Measurements from ENCODE around the gene CARD14.

Gene CARD14

DNA sequence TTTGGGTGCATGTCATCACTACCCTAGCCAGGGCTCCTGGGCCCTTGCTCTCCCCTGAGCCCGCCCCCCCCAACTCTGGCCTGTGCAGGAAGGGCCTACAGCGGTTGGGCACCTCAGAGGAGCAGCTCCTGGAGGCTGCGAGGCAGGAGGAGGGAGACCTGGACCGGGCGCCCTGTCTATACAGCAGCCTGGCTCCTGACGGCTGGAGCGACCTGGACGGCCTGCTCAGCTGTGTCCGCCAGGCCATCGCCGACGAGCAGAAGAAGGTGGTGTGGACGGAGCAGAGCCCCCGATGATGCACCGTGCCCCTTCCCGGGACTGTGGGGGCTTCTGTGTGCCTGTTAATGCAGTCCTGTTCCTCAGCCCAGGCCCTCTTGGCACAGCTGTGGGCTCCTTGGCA, 38.2 kb downstream of the CARD14 start:
- in situ Hi-C loops (cut with MboI; ENCODE audit: low sequenced_read_pairs), result no loop called here

GRCh38 chr17:80209765-80210164, 39.9 kb downstream of the CARD14 start:
- in situ Hi-C loops (cut with MboI; ENCODE audit: low sequenced_read_pairs), result no loop called here

DNA sequence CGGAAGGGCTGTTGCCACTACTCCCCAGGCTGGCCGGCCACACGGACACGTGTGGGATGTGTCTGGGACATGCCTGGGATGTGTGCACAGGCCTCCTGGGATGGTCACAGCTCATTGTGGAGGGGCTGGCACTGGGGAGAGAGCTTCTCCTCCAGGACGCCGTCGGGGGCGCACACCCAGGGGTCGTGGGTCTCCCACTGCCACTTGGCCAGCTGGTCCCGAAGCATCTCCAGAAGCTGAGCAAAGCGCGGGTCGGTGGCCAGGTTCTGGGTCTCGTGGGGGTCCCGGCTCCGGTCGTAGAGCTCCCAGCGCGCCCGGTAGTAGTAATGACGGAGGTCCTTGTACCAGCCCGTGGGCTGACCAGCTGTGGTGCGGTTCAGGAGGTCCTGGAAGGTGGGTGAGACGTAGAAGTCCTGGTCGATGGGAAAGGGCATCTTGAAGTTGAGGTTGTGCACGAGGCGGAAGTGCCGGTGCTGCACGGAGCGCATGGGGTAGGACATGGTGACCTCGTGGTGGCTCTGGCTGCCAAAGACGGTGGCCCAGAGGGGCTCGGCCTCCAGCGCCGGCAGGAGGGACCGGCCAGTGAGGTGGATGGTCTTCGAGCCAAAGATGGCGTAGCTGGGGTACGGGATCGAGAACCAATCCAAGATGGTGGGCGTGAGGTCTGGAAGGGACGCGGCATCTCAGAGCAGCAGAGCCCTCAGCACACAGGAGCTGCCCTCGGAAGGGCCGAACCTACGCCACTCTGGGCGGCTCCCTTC, 40.7 kb downstream of the CARD14 start:
- in situ Hi-C loops (cut with MboI; ENCODE audit: low sequenced_read_pairs), result no loop called here

DNA sequence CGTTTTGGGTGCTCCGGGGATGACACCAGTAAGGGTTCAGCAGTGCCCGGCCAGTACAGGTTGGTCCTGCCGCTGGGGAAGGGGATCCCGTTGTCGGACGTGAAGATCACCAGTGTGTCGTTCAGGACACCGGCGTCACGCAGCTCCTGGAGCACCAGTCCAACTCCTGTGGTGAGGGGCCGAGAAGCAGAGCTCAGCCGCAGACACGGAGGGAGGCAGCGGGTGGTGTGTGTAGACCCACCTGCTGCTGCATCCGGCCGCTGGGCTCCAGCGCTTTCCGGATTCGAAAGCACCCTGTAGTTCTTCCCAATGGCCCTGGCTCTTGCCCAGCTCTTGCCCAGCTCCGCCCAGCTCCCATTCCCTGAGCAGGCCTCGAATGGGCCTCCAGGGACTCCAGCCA, 42.3 kb downstream of the CARD14 start:
- in situ Hi-C loops (cut with MboI; ENCODE audit: low sequenced_read_pairs), result no loop called here

DNA sequence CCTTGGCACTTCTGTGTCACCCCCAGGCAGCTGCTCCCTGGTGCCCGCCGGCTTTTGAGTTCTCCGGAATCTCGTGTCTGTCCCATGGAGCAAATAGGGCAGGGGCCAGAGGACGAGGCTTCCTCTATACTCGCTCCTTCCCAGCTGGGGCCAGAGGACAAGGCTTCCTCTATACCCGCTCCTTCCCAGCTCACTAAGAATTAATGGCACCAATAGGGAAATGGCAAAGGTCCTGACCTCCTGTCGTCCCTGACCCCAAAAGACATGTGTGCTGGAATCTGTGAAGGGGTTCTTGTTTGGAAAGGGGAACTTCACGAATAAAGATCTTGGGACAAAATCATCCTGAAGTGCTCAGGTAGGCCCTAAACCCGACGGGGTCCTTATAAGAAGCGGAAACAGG, 42.7 kb downstream of the CARD14 start:
- in situ Hi-C loops (cut with MboI; ENCODE audit: low sequenced_read_pairs), result no loop called here

DNA sequence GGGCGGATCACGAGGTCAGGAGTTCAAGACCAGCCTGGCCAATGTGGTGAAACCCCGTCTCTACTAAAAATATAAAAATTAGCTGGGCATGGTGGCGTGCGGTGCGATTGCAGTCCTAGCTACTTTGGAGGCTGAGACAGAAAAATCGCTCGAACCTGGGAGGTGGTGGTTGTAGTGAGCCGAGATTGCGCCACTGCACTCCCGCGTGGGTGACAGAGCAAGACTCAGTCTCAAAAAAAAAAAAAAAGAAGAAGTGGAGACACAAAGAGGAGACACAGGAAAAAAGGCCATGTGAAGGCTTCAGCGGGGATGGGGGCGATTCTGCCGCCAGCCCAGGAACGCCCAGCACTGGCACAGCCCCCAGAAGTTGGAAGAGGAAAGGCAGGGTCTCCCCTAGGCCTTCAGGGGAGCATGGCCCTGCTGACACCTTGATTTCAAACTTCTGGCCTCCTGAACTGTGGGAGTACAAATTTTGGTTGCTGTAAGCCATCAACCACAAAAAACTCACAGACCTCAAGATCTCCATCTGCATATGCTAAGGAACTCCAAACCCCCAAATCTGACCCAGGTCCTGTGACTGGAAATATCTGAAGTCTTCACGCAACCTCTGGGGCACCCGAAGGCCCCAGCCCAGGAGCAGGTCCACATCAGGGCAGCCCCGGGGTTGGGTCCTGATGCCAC, 43.3 kb downstream of the CARD14 start:
- in situ Hi-C loops (cut with MboI; ENCODE audit: low sequenced_read_pairs), result no loop called here

DNA sequence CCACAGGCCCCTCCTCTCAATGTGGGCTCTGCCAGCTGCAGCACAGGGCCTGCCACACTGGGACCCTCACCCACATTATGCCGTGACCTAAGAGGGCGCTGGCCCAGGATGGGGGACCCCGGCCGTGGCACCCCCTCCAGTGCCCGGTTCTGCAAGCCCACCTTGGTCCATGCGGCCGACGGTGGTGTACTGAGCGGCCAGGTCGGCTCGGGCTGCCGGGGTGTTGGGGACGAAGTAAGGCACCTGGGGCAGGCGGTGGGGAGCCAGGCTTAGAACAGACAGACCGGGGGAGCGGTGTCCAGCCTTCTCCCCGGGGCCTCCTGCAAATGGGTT, 43.8 kb downstream of the CARD14 start:
- in situ Hi-C loops (cut with MboI; ENCODE audit: low sequenced_read_pairs), result no loop called here

DNA sequence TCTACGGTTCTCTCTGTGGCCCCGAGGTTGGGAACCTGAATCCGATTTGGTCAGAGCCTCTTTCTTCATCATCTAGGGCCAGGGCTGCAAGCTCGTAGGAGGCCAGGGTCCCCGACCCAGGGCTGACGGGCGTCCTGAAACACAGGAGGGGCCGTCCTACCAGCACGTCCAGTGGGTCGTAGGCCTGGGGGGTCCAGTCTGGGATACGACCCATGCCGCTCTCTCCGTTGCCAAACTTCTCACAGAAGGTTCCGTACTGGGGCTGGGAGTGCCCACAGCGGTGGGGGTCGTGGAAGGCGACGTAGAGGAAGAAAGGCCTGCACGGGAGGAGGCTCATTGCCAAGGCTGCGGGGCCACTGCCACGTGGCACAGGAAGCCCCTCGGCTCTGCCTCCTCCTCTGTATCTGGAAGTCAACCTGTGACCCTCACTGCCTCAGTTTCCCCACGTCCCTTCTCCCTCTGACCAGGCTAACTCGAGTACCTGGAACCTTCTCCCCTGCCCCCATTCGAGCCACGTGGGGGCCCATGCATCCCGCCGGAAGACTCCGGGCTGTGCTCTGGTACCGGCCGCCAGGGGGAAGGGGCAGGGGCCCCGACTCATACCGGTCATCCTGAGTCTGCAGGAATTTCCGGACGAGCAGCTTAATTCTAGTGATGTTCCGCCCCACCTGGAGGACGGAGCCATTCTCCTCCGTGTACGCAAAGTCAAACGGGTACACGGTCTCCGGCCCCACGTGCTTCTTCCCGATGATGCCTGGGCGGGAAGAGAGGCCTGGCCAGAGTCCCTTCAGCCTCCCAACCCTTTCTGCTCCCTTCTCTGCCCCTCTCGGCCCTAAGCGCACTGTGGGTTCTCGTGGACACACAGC, 44.4 kb downstream of the CARD14 start:
- in situ Hi-C loops (cut with MboI; ENCODE audit: low sequenced_read_pairs), result no loop called here

DNA sequence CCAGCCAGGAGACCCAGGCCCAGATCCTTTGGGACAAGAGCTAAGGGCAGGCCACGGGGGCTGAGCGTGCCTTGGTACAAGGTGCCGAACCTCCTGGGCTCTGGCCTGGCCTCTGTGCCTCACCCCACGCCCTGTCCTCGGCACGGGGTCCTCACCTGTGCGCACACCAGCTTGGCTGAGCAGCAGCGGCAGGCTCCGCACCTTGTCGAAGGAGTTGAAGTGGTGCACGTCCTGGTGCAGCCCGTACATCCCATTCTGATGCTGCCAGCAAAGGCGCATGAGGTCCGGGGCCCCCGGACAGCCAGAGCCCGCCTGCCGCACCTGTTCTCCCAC, 45.0 kb downstream of the CARD14 start:
- in situ Hi-C loops (cut with MboI; ENCODE audit: low sequenced_read_pairs), result no loop called here

GRCh38 chr17:80216473-80217456, 46.9 kb downstream of the CARD14 start:
- in situ Hi-C loops (cut with MboI; ENCODE audit: low sequenced_read_pairs), result no loop called here

GRCh38 chr17:80217703-80218362, 48.0 kb downstream of the CARD14 start:
- in situ Hi-C loops (cut with MboI; ENCODE audit: low sequenced_read_pairs), result no loop called here

DNA sequence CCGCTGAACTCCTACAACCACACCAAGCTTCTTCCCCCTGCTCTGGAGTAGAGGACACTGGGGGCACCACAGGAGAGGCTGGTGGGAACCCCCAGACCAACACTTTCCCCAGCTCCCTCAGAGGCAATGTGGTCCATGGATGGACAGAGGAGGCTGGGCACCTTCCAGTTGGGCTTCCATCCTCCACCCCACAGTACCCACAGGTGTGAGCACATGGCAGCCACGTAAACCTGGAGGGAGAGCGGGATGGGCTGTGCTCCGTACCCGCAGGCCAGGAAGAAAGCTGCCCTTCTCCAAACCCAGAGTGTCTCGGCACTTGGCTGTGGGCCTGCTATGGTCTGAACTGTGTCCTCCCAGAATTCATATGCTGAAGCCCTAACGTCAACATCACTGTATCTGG, 48.6 kb downstream of the CARD14 start:
- in situ Hi-C loops (cut with MboI; ENCODE audit: low sequenced_read_pairs), result no loop called here

DNA sequence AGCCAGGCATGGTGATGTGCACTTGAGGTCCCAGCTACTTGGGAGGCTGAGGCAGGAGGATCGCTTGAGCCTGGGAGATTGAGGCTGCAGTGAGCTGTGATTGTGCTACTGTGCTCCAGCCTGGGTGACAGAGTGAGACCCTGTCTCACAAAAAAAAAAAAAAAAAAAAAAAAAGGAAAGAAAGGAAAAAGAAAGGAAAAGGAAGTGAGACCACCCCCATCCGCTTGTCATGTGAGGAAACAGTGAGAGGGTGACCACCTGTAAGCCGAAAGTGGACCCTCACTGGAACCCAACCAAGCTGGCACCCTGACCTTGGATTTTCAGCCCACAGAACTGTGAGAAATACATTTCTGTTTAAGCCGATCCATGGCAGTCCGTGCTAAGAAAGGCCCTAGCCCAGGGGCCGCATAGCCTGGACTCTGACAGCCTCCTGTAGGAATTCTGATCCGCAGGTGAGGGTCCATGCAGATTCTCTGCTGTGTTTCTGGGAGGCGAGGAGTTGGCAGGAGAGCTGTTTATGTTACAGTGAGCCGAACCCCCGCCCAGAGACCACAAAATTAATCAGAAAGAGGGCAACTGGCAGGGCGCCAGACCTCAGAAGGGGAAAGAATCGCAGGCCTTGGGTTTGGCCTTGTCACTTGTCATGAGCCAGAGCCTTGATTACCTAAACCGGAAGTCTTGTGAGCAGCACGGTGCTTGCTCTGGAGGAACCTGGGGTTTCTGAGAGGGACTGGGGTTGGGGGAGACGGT, 49.4 kb downstream of the CARD14 start:
- in situ Hi-C loops (cut with MboI; ENCODE audit: low sequenced_read_pairs), result no loop called here

DNA sequence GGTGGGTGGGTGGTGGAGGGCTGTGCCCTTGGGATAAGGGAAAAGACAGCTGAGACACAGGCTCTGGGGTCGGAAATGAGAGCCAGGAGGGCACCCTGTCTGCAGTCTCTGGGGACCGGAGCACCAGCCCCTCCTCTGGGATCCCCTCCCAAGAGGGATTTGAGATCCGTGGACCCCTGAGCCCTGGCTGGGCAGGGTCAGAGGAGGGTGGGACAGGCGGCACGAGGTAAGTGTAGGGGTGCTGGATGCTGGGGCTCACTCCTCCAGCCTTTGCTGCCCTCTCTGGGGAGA, 49.9 kb downstream of the CARD14 start:
- in situ Hi-C loops (cut with MboI; ENCODE audit: low sequenced_read_pairs), result no loop called here

- in situ Hi-C loops (cut with MboI; ENCODE audit: low sequenced_read_pairs), result no loop called here
Observed at GRCh38 chr17:80220054-80220735, 50.4 kb downstream of the CARD14 start, which contains the start of the genes SGSH and SLC26A11. TSS of gene SGSH (minus strand) at chr17:80220333. CDS start at chr17:80220313, 20 bp downstream. TSS of gene SLC26A11 (plus strand) at chr17:80220427. CDS start at chr17:80221561, 1,134 bp downstream.

- in situ Hi-C loops (cut with MboI; ENCODE audit: low sequenced_read_pairs), result no loop called here
Observed at GRCh38 chr17:80220736-80221215, 50.9 kb downstream of the CARD14 start.

- in situ Hi-C loops (cut with MboI; ENCODE audit: low sequenced_read_pairs), result no loop called here
Observed at GRCh38 chr17:80221351-80222105, 51.7 kb downstream of the CARD14 start.
